NAMALWA (cell line): ENCODE results near the gene SWT1.

Source experiments
- DNase-seq: peaks from one replicate; pipeline ENCODE4 v3.0.0-alpha.2; 2015; ENCODE audit warnings: low spot score

The SWT1 gene, protein sequence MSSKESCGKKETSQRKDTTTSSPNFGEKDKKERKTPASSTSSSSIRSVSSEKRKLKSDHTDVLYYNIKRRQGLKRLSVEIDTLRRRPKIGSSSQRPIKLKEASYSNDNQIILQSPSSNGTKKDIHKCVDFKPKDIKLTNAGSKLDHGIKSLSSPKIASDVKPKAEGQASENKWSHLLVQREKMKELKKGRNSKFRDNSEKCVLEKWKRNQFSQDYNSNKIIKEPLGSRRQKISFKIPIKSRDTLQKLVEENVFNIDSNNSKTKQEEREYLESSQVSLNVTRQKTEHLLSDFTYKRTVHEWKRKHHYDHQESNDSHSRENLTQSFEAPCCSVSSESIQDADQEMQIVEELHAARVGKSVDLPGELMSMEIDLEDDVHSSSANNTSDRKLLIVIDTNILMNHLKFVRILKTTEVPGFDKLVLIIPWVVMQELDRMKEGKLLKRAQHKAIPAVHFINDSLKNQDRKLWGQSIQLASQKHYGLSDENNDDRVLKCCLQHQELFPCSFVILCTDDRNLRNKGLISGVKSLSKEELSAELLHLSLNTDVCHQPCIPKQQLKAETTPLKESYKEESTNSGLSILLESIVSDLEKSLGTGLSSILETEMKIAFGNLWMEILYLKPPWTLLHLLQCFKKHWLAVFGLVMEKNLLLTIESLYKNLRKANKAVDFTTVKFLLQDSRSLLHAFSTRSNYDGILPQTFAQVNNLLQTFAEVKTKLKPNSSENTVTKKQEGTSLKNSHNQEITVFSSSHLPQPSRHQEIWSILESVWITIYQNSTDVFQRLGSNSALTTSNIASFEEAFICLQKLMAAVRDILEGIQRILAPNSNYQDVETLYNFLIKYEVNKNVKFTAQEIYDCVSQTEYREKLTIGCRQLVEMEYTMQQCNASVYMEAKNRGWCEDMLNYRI

DNA sequence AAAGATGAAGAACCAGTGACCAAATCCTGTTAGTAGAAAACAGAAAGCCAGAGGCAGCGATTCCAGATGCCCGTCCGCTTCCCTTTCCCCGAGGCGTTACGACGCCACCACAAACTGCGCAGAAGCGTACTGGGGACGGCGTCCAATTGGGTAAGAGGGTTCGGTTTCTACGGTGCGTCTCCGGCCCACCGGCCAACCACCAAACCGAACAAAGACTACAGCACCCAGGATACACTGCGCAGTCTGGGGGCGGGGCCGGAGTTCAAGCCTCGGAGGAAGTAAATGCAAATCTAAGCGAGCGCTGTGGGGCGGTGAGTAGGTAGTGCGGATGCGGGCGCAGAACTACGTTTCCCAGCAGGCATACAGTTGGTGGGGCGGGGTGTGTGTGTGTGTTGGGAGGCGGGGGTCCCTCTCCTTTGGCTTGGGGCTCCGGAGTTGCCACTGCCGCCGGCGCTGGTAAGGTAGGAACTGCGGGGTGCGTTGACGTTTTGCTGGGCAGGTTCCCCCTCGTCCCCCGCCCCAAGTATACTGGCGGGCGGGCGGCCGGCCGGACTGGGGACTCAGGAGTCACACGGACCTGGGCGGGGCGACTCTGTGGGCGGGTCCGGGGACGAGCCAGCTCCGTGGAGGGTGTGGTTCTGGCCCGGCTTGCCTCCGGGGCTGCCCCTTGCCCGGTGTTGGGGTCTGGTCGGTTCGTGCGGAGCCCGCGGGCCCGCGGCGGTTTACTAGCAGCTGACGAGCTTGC lies at the start of gene SWT1, which contains the start of gene TRMT1L:
Gene SWT1, plus strand, starts transcription at position 314 of the 745 bp plus-strand sequence. CDS start 3,675 bp downstream, outside the sequence.
Gene TRMT1L, minus strand, starts transcription at position 100 of the 745 bp plus-strand sequence. CDS start 241 bp downstream, outside the sequence.
- peak; percentile 99 for DNase-seq

DNA sequence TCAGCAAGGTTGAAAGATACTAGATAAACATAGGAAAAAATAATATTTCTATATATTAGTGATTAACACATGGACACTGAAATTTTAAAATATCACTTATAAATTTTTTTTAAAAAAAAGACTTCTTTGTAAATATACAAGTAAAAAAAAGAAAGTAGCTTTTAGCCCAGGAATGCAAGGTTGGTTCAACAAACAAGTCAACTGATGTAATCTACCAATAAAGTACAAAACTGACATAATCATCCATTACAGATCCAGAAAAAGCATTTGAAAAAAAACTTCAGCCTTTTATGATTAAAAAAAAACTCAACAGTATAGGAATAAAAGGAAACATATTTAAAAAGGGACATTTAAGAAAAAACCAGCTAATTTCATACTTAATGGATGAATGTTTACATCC lies 48.6 kb upstream of the SWT1 start:
- no peak for DNase-seq

DNA sequence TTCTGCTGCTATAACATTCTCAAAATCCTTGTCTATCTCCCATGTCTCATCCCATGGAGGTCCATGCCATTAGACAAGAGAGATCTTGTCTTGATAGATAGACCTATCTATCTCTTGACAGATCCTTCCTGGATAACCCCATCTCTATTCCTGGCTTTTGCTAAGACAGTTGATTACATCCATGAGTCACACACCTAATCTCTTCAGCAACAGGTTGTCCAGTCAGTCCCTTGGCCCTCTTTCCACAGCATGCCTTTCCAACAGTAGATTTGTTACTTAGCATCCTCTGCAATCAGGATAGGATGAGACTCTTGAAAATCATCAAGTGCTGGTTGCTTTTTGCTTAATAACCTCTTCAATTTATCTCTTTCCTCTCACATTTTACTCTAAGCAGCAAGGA lies 46.8 kb upstream of the SWT1 start:
- DNase-seq: no peak

DNA sequence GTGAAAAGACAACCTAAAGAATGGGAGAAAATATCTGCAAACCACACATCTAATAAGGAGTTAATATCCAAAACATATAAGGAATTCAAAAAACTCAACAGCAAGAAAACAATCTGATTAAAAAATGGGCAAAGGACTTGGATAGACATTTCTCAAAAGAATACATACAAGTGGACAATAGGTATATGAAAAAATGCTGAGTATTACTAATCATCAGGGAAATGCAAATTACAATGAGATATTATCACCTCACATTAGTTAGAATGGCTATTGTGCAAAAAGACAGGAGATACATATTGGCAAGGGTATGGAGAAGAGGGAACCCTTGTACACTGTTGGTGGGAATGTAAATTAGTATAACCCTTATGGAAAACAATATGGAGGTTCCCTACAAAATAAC lies 45.1 kb upstream of the SWT1 start:
- DNase-seq: no peak

DNA sequence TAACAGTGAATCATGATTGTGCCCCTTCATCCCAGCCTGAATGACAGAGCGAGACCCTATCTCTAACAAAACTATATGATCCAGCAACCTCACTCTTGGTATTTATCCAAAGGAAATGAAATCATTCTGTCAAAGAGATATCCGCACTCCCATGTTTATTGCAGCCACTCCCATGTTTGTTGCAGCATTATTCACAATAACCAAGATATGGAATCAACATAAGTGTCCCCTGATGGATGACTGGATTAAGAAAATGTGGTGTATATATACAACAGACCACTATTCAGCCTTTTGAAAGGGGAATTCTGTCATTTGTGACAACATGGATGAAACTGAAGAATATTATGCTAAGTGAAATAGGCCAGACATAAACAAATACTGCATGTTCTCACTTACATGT lies 44.6 kb upstream of the SWT1 start:
- no peak for DNase-seq

DNA sequence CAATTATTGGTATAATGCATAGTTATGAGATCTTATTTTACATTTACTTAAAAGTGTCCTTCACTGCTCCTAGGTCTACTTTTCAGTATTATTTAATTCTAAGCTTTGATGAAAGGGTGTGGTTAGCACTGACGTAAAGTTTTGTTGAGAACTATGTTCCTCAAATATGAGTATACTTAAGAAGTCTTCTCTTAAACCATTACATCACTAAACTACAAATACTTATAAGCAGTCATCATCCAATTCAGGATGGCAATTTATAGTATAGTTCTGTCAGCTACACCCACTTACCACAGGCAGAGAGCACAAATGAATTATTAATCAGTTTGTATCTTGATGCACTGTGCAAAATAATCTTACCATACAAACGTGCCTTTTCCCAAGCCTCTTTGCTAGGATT lies 27.3 kb upstream of the SWT1 start:
- no peak for DNase-seq

DNA sequence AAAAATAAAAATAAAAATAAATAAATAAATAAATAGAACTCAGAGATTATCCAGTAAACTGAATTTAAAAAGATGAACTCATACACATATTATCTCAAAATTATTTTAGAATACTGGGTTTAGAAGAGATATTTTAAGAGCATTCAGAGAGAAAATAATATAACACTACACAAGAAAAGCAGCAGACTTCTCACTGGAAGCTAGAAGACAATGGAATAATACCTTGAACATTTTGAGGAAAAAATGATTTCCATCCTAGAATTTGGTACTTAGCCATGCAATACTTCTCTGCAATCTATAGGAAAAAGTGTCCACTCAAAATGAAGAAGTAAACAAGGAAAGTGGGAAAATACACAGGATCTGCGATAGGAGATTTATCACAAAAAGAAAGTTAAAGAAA lies 24.4 kb upstream of the SWT1 start:
- DNase-seq: no peak

DNA sequence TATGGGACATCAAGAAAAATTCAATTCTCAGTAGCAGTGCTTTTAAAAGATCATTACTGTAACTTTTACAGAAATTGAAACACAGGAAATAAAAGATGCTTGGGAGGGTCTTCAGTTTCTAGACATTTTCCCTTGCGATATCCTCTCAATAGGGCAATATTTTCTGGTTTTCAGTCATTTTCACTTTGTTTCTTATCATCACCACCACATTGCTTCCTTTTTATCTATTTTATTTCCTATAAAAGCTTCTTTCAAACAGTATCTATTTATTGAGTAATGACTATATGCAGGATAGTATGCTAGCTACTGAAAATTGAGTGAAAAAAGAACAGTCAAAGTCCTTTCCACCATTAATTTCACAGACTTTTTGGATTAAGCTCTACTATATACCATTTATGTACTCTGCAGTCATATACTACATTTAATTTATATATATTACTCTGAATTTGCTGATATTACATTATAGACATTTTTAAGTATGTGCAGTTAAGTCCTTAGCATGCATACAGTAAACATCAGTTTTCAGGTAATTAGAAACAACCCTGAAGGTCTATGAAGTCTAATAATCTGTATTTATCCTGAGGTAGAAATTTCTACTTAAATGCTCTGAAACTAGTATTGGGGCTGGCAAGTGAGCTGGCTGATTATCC lies 18.9 kb upstream of the SWT1 start:
- no peak for DNase-seq

DNA sequence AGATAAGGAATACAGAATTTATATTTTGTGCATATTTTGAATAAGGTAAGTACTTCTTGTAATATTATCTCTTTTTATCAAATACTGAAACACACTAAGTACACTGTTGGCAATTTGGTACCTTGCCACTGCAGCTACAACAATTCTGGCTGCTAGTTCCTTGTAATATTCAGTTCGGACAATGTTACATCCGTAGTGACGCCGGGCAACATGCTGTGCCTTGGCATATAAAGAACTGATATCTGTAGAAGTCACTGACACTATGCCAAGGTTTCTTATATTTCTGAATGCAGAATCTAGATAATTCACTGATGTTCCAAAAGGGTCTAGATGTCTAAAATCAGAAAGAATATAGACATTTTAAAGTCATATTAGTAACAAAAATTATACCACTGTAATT lies 17.7 kb upstream of the SWT1 start:
- no peak for DNase-seq

DNA sequence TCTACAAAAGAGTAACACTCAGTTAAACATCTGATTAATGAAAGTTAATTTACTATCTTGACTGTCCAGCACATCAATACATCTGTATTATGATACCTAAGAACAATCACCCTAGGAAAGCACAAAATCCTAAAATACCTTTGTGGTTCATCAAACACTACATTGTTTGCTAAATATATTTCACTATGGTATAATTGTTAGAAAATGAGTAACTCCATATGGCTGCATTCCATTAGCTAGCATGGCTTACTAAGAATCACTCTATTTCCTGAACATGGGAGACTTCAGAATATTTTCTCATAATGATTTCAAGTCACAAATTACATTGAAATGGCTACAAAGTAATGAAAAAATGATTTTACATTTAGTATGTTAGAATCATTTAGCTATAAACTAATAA lies 12.7 kb upstream of the SWT1 start:
- no peak for DNase-seq

DNA sequence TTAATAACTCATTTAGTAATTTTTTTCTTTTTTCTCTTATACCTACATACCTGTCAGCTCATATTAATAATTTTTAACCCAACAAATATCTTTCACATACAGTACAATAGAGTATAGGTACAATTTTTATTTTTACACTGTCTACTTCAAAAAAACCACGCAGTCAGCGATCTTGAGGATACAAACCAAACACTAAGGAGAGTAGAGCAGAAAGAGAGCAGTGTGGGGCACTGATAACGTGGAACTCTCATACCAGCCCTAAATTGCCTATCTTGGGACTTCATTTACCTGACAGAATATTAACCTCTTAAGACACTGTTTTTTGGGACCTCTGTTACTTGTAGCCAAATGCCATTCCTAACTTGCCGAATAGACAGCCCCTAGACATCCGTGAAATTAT lies 5.8 kb upstream of the SWT1 start:
- DNase-seq: no peak

DNA sequence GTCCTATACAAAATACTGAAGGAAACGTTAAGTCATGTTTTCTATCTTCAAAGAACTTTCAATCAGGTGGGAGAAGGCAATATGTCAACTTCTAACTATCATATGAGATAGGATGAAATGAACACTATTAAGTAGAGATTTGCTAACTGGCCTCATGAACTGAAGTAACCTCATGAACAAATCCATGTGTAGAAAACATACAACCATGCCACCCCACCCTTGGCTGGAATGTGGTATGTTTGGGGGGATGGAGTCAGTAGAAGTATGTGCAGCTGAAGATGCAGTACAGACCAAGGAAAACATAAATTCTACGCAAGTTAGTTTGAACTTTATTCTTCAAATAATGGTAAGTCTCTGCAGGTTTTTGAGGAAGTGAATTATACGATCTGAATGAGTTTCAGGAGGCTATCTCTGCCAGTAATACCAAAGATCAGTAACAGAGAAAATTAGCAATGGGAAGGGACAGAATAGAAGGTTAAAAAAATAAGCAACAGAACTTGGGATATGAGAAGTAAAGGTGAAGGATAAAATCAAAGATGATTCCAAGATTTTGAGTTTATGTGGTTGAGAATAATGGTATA lies 4.7 kb upstream of the SWT1 start:
- DNase-seq: no peak

DNA sequence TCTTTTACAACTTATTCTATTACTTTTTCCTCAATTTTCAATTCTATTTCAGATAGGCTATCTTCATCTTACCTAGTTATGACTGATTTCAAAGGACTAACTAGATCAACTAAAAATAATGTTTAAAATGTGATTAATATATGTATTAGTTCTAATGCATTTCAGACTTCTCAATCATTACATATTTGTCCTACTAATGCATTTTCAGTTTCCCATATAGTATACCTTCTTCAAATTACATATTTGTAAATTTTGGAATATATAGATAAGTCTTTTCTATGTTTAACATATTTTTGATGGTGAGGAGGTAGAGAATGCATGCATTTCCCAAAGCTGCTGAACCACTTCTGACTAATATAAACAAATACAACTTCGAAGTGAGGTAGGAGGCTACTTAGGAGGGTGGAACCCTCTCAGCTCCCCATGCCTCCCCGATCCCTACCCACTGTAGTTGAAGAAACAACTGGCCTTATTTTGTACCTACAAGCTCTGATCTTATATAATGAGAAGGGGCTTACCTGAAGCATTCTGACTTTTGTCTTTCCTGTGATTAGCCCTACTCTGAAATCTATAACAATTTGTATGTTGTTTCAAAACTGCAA lies 2.0 kb upstream of the SWT1 start:
- no peak for DNase-seq

DNA sequence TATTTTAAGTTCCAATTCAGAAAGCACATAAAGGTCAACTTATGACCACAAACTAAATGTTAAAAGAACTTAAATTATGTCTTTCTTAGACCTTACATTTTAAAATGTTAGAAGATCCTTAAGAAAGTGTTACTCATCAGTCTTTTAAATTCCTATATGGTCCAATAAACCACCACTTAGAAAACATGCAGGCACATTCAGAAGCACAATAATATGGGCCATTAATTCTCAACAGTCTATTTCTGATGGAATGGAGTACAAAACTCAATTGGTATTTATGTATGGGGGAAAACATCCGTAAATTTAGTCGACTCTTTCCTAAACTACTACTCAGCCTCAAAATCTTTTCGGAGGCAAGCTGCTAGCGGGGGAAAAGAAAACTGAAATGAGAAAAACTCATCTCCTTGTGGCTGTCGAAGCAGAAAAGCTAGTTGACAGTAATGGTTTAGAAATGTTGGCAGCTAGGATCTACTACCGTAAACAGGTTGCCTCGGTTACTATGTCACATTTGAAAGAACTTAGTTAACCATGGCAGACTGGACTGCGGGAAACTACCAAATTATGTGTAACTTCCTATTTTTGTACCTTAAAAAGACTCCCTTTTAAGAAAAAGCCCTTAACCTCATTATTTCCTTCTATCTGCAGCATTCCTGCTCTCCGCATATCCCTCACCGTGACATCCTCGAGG lies 1.2 kb upstream of the SWT1 start:
- DNase-seq: peak; percentile 61

DNA sequence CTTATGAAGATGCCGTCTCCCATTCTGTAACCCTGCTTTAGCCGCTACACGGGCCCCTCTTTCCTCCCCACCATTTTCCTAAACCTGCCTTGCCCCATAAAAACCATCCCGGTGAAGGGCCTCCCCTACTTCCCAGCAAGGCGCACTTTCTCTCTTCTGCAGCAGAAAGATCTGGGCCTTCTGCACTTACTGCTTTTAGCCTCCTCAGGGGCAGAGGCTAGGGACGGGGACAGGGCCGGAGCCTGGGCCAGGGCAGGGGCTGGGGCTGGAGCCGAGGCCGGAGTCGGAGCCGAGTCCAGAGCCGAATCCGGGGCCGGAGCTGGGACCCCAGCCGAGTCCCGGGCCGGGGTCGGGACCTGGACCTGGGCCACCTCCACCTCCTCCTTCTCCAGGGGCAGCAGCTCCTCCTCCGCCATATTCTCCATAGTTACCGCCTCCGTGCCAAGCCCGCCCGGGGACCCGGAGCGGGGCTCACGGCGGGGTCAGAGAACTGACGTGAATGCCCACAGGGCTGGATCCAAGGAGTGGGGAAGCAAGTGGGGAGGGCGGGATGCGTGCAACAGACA lies 596 bp upstream of the SWT1 start:
- DNase-seq: peak; percentile 53

DNA sequence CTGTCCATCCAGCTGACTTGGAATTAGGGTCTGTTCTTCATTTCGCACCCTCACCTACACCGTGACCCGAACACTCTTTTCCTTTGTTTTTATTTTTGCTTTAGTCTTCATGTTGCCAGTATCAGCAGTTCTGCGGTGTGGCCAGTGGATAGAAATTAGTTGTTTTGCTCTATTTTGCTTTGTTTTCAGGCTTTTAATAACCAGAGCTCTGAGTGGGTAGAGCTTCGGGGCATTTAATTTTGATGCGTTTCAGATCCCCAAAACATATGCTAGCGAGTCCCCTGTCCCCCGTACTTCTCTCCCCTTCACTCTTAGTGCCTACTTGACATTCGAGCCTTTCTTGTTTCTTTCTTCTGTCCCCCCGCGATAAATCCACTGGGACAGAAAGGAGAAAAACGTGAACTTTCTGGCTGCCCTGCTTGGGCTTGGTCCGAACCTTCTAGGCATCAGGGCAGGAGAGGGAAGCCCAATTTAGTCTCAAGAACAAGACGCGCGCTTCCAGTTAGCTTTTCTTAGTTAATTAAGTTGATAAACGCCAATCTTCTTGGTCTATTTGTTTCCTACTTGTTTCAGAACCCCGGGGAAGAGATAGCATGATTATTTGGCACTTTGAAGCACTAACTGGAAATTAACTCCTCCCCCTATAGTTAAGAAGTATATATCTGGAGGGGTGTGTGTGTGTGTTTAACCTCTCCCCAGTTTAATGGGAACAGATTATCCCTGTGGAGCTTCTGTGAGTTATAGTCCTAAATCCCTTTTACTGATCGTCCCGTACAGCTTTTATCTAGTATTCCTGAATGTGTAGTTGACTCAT lies 839 bp downstream of the SWT1 start:
- DNase-seq: peak; percentile 39

DNA sequence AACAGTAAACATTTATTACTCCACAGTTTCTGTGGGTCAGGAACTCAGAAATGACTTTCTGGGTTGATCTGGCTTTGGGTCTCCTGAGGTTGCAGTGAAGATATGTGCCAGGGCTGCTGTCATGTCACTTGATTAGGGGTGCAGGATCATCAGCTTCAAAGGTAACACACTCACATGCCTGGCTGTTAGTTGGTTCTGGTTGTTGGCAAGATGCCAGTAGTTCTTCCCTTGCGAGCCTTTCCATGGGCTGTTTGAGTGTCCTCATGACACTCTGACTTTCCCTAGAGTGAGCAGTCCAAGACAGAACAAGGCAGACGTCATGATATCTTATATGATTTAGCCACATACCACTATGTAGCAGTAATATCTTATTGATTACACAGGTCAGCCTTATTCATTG lies 1.8 kb downstream of the SWT1 start:
- no peak for DNase-seq

DNA sequence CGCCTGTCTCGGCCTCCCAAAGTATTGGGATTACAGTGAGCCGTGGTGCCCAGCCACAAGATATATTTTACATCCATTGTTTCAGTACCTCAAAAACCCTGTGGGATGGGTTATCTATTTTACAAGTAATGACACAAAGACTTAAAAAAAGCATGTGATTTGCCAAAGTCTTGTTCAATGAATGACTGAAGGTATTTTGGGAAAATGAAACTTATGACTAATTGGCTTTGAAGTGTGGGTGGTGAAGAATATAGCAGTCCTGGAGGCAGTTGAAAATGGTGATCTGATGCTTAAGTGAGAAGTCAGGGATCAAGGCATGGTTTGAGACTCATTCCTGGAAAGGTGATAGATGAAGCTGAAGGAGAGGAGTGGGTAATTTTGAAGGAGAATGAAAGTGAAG lies 3.0 kb downstream of the SWT1 start:
- DNase-seq: no peak

DNA sequence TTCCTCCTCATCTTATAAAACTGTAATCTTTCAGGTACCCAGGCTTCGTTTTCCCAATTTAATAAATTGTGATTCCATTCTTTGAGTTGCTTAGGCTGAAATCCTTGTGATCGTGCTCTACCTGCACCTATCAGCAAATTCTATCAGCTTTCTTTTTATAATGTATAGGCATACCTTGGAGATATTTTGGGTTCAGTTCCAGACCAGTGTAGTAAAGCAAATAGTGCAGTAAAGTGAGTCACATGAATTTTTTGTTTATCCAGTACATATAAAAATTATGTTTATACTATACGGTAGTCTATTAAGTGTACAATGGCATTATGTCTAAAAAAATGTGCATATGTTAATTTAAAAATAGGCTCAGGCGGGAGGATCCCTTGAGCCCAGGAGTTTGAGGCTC lies 5.5 kb downstream of the SWT1 start:
- no peak for DNase-seq
